Measurements from ENCODE around the gene RAD17.

The RAD17 gene

DNA sequence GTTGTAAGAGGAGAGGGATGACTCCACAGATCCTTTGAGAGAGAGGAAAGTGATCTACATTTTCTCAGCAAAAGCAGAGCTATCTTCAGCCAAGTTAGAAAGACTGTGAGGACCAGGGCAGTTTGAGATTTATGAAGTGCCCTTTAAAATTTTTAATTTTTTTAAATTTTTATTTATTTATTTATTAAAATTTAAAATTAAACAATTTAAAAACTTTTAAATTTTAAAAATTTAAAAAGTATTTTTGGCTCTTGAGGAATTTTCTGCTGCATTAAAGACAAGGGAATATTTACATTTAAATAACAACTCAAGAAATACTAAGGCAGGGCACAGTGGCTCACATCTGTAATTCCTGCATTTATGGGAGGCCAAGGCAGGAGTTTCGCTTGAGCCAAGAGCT, 92.6 kb downstream of the RAD17 start:
- DNase-seq (ENCODE audit: low read depth): no peak
